ENCODE results near the gene MMP13.

DNA sequence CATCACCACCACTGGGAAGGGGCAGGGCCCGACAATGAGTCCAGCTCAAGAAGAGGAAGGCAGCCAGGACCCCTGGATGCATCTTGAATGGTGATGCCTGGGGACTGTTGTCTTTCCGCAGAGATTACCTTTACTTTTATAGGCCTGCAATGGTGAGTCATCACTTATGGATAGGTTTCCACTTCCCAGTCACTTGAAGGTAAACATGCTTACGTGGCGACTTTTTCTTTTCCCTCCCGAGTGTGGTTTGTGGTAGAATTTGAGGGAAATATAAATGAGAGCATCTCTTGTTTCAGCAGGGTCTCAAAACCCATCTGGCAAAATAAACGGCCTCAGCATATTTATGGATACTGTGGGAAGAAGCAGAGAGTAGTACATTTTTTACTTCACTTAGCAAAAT is at the start of gene MMP13:
- TF ChIP-seq, protein P1, sequence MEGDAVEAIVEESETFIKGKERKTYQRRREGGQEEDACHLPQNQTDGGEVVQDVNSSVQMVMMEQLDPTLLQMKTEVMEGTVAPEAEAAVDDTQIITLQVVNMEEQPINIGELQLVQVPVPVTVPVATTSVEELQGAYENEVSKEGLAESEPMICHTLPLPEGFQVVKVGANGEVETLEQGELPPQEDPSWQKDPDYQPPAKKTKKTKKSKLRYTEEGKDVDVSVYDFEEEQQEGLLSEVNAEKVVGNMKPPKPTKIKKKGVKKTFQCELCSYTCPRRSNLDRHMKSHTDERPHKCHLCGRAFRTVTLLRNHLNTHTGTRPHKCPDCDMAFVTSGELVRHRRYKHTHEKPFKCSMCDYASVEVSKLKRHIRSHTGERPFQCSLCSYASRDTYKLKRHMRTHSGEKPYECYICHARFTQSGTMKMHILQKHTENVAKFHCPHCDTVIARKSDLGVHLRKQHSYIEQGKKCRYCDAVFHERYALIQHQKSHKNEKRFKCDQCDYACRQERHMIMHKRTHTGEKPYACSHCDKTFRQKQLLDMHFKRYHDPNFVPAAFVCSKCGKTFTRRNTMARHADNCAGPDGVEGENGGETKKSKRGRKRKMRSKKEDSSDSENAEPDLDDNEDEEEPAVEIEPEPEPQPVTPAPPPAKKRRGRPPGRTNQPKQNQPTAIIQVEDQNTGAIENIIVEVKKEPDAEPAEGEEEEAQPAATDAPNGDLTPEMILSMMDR (conservative IDR thresholded peaks at IDR 0.05; ENCODE audit: low read length): no peak
- TF ChIP-seq EZH2phosphoT487 (IDR thresholded peaks at IDR 0.05; ENCODE audit: borderline replicate concordance, low read depth, low read length): no peak

All from OCI-LY7 (cell line).